SK-N-SH (cell line): Measurements from ENCODE around the gene ACVR1B. TPM values are rescaled to one million over a fixed set of nuclear protein-coding genes. Genes with fewer than 3 reads are reported as not detected.

Source experiments
- CTCF ChIA-PET: fragments of 300-600, 350-600 bp; formaldehyde crosslinking; extraction: SDS; loops from one replicate; lab custom pipeline; 2021; lab: Yijun Ruan, JAX
- POLR2A ChIA-PET: fragments of 350-600 bp; sonication (Branson Sonifier 250); formaldehyde crosslinking; extraction: SDS; loops from one replicate; lab custom pipeline; 2020; ENCODE audit warnings: antibody characterized with exemption, inconsistent platforms; lab: Yijun Ruan, JAX
- DNase-seq: peaks from one replicate; pipeline ENCODE4 v3.0.0; 2012
- H2AFZ ChIP-seq: fragments of 200-600 bp; sonication (generic); 2 replicates; pipeline ENCODE4 v1.8.1; 2016; ENCODE audit warnings: antibody characterized with exemption, mild to moderate bottlenecking, low read depth
- H3F3A ChIP-seq: fragments of 200-600 bp; sonication (generic); replicated peaks from 2 replicates; pipeline ENCODE3; 2016; ENCODE audit warnings: antibody characterized with exemption, mild to moderate bottlenecking; ENCODE audit not compliant: insufficient read depth
- H3K27ac ChIP-seq, 2 experiments: fragments of 200-500 bp in 1 of 2; fragments of 200-600 bp in 1 of 2; sonication (Bioruptor generic) in 1 of 2; sonication (generic), shearing (Covaris generic) in 1 of 2; 2 replicates each; pipeline versions ENCODE4 v1.5.1 to v1.6.1; 2014 to 2016; ENCODE audit warnings: low read depth in 2 of 2, inconsistent platforms in 1 of 2, low read length in 1 of 2, mild to moderate bottlenecking in 1 of 2, mixed read lengths in 1 of 2
- H3K27me3 ChIP-seq: fragments of 200-600 bp; sonication (generic), shearing (Covaris generic); 2 replicates; pipeline ENCODE4 v1.6.1; 2016; ENCODE audit warnings: mixed run types; ENCODE audit not compliant: insufficient read depth
- H3K36me3 ChIP-seq, 2 experiments: fragments of 200-500 bp in 1 of 2; fragments of 200-600 bp in 1 of 2; sonication (Bioruptor generic) in 1 of 2; sonication (generic) in 1 of 2; replicated peaks in 1 of 2; 2 replicates each; pipeline versions ENCODE3 to v1.5.1; 2014 to 2016; ENCODE audit warnings: low read length in 1 of 2, mild to moderate bottlenecking in 1 of 2; ENCODE audit not compliant: insufficient read depth in 2 of 2, control insufficient read depth in 1 of 2
- H3K4me1 ChIP-seq, 2 experiments: fragments of 200-500 bp in 1 of 2; fragments of 200-600 bp in 1 of 2; sonication (Bioruptor generic) in 1 of 2; sonication (generic), shearing (Covaris generic) in 1 of 2; 2 replicates each; pipeline versions ENCODE4 v1.5.1 to v1.6.1; 2014 to 2016; ENCODE audit warnings: low read depth in 1 of 2, low read length in 1 of 2, mixed run types in 1 of 2; ENCODE audit not compliant: insufficient read depth in 2 of 2, control insufficient read depth in 1 of 2
- H3K4me2 ChIP-seq: fragments of 200-600 bp; sonication (generic), shearing (Covaris generic); 2 replicates; pipeline ENCODE4 v1.6.1; 2017; ENCODE audit warnings: mixed run types
- H3K4me3 ChIP-seq, 2 experiments: fragments of 200-500 bp in 1 of 2; fragments of 200-600 bp in 1 of 2; sonication (Bioruptor generic) in 1 of 2; sonication (generic), shearing (Covaris generic) in 1 of 2; 2 replicates each; pipeline versions ENCODE4 v1.5.1 to v1.8.1; 2014 to 2016; ENCODE audit warnings: low read depth in 2 of 2, inconsistent platforms in 1 of 2, low read length in 1 of 2, mild to moderate bottlenecking in 1 of 2, mixed read lengths in 1 of 2, moderate library complexity in 1 of 2
- H3K79me2 ChIP-seq: fragments of 200-600 bp; sonication (generic); 2 replicates; pipeline ENCODE4 v1.8.1; 2017; ENCODE audit warnings: mild to moderate bottlenecking; ENCODE audit not compliant: insufficient read depth
- H3K9ac ChIP-seq: fragments of 200-600 bp; sonication (generic); 2 replicates; pipeline ENCODE4 v1.6.1; 2017; ENCODE audit warnings: mixed run types
- H3K9me2 ChIP-seq: fragments of 200-600 bp; sonication (generic); 2 replicates; pipeline ENCODE4 v1.6.1; 2017; ENCODE audit warnings: mixed run types
- H3K9me3 ChIP-seq: fragments of 200-600 bp; sonication (generic); 2 replicates; pipeline ENCODE4 v1.6.1; 2017; ENCODE audit warnings: mixed run types, mild to moderate bottlenecking, moderate library complexity
- H4K20me1 ChIP-seq: fragments of 200-600 bp; sonication (generic); 2 replicates; pipeline ENCODE4 v1.6.1; 2017; ENCODE audit warnings: mild to moderate bottlenecking, mixed run types; ENCODE audit not compliant: insufficient read depth
- CHD2 ChIP-seq: fragments of 150-350 bp; IDR thresholded peaks from 2 replicates; pipeline ENCODE4 v1.6.1; 2018; ENCODE audit warnings: low read length; ENCODE audit not compliant: partially characterized antibody
- ELF1 ChIP-seq: IDR thresholded peaks from 2 replicates; pipeline ENCODE4 v1.4.0; 2012
- GABPA ChIP-seq: IDR thresholded peaks from 2 replicates; pipeline ENCODE4 v1.4.0; 2012; ENCODE audit warnings: low read depth, mild to moderate bottlenecking
- GATA2 ChIP-seq: sonication (generic); formaldehyde crosslinking; IDR thresholded peaks from 2 replicates; pipeline ENCODE4 v1.5.0; 2020; ENCODE audit warnings: mild to moderate bottlenecking, missing genetic modification reagents
- MEF2A ChIP-seq: IDR thresholded peaks from 2 replicates; pipeline ENCODE4 v1.4.0; 2012; ENCODE audit warnings: low read depth, borderline replicate concordance
- MXI1 ChIP-seq: IDR thresholded peaks from 2 replicates; pipeline ENCODE4 v1.6.1; 2012; ENCODE audit warnings: mild to moderate bottlenecking, low read depth, low read length, improper control_type of control experiment
- NFIC ChIP-seq: IDR thresholded peaks from 2 replicates; pipeline ENCODE4 v1.4.0; 2012; ENCODE audit warnings: borderline replicate concordance
- NRF1 ChIP-seq: IDR thresholded peaks from 2 replicates; pipeline ENCODE4 v1.6.1; 2012; ENCODE audit warnings: low read depth, mild to moderate bottlenecking, low read length
- RFX5 ChIP-seq: IDR thresholded peaks from 2 replicates; pipeline ENCODE4 v1.6.1; 2012; ENCODE audit warnings: mild to moderate bottlenecking, improper control_type of control experiment, low read length
- RXRA ChIP-seq: IDR thresholded peaks from 2 replicates; pipeline ENCODE4 v1.4.0; 2012; ENCODE audit warnings: low read depth, mild to moderate bottlenecking, borderline replicate concordance
- SIN3A ChIP-seq: IDR thresholded peaks from 2 replicates; pipeline ENCODE4 v1.6.1; 2012; ENCODE audit warnings: low read depth, mild to moderate bottlenecking, low read length, moderate library complexity, borderline replicate concordance
- TAF1 ChIP-seq: IDR thresholded peaks from 2 replicates; pipeline ENCODE4 v1.6.1; 2012; ENCODE audit warnings: low read depth, mild to moderate bottlenecking, low read length, moderate library complexity, borderline replicate concordance
- TCF12 ChIP-seq: IDR thresholded peaks from 2 replicates; pipeline ENCODE4 v1.4.0; 2012
- WGBS: methylation state at CpG from one replicate; pipeline ENCODE4 v1.1.6; 2017; ENCODE audit warnings: low lambda C conversion rate; 5-methylcytosine and 5-hydroxymethylcytosine counted together
- polyA plus RNA-seq, 3 experiments: library from polyadenylated mRNA; depleted of rRNA; stranded (reverse); fragments of >200 nt; gene quantifications; 2 replicates each; pipeline ENCODE4 v1.2.3, GENCODE V29; 2012
- TF ChIP-seq, protein P1 (sequence below): IDR thresholded peaks from 2 replicates; pipeline ENCODE4 v1.4.0; 2012; ENCODE audit warnings: low read depth, borderline replicate concordance
- TF ChIP-seq, protein P2 (sequence below): fragments of 150-350 bp; IDR thresholded peaks from 2 replicates; pipeline ENCODE4 v1.6.1; 2017; ENCODE audit warnings: antibody characterized with exemption, low read length, low read depth, borderline replicate concordance
- TF ChIP-seq, protein P3 (sequence below): IDR thresholded peaks from 2 replicates; pipeline ENCODE4 v1.4.0; 2012; ENCODE audit warnings: low read depth
- TF ChIP-seq, protein P4 (sequence below): fragments of 200-600 bp; sonication (generic); IDR thresholded peaks from 2 replicates; pipeline ENCODE4 v1.6.1; 2017; ENCODE audit warnings: antibody characterized with exemption, mild to moderate bottlenecking, moderate library complexity
- TF ChIP-seq, protein P5 (sequence below): IDR thresholded peaks from 2 replicates; pipeline ENCODE4 v1.6.1; 2012; ENCODE audit warnings: mild to moderate bottlenecking, low read depth, low read length, moderate library complexity

Gene ACVR1B
- polyA plus RNA-seq, 1 of the 3 experiments (the other 2 are of a cell fraction) = 12.1 TPM

DNA sequence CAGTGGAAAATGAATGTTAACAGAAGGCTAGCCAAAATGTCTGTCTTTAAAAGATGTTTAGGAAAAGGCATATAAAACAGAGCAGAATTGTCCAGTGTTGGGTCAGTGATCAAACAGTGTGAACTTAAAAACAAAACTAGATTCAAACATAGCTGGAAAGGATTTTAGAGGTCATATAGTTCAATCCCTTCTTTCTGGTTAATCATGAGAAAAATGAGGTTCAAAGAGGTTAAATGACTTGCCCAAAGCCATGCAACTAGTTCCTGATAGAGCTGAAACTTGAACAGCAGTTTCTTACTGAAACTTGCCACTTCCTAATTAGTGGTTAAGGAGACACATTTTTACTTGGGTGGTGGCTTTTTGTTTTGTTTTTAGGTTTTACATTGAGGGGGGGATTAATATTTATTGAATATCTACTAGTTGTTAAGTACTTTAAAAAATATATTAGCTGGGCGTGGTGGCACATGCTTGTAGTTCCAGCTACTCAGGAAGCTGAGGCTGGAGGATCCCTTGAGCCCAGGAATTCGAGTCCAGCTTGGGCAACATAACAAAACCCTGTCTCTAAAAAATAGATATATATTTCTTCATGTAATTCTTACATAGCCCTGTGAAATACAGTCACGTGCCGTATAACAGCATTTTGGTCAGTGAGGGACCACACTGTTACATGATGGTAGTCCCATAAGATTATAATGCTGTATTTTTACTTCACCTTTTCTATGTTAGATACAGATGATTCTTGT, 20.4 kb downstream of the ACVR1B start:
- H3K4me1 ChIP-seq = peaks cover 31% of the 10 kb centered on the region in 2 experiments; a peak in 3 of 4 replicates
- H3K27me3 ChIP-seq = no peaks in the 10 kb centered on the region
- TF ChIP-seq NRF1 = no peak
- TF ChIP-seq GABPA = no peak
- no peak for TF ChIP-seq TCF12
- no peak for TF ChIP-seq RFX5
- TF ChIP-seq, protein P1, sequence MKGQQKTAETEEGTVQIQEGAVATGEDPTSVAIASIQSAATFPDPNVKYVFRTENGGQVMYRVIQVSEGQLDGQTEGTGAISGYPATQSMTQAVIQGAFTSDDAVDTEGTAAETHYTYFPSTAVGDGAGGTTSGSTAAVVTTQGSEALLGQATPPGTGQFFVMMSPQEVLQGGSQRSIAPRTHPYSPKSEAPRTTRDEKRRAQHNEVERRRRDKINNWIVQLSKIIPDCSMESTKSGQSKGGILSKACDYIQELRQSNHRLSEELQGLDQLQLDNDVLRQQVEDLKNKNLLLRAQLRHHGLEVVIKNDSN = no peak
- no peak for TF ChIP-seq GATA2 (CRISPR knock-in tag)
- no peak for TF ChIP-seq MXI1
- TF ChIP-seq CHD2 = no peak
- TF ChIP-seq, protein P2, sequence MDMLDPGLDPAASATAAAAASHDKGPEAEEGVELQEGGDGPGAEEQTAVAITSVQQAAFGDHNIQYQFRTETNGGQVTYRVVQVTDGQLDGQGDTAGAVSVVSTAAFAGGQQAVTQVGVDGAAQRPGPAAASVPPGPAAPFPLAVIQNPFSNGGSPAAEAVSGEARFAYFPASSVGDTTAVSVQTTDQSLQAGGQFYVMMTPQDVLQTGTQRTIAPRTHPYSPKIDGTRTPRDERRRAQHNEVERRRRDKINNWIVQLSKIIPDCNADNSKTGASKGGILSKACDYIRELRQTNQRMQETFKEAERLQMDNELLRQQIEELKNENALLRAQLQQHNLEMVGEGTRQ = no peak
- TF ChIP-seq, protein P3, sequence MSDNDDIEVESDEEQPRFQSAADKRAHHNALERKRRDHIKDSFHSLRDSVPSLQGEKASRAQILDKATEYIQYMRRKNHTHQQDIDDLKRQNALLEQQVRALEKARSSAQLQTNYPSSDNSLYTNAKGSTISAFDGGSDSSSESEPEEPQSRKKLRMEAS = no peak
- TF ChIP-seq, protein P4, sequence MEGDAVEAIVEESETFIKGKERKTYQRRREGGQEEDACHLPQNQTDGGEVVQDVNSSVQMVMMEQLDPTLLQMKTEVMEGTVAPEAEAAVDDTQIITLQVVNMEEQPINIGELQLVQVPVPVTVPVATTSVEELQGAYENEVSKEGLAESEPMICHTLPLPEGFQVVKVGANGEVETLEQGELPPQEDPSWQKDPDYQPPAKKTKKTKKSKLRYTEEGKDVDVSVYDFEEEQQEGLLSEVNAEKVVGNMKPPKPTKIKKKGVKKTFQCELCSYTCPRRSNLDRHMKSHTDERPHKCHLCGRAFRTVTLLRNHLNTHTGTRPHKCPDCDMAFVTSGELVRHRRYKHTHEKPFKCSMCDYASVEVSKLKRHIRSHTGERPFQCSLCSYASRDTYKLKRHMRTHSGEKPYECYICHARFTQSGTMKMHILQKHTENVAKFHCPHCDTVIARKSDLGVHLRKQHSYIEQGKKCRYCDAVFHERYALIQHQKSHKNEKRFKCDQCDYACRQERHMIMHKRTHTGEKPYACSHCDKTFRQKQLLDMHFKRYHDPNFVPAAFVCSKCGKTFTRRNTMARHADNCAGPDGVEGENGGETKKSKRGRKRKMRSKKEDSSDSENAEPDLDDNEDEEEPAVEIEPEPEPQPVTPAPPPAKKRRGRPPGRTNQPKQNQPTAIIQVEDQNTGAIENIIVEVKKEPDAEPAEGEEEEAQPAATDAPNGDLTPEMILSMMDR = no peak
- no peak for TF ChIP-seq TAF1
- no peak for TF ChIP-seq SIN3A
- TF ChIP-seq NFIC = no peak
- TF ChIP-seq MEF2A = no peak
- TF ChIP-seq, protein P5, sequence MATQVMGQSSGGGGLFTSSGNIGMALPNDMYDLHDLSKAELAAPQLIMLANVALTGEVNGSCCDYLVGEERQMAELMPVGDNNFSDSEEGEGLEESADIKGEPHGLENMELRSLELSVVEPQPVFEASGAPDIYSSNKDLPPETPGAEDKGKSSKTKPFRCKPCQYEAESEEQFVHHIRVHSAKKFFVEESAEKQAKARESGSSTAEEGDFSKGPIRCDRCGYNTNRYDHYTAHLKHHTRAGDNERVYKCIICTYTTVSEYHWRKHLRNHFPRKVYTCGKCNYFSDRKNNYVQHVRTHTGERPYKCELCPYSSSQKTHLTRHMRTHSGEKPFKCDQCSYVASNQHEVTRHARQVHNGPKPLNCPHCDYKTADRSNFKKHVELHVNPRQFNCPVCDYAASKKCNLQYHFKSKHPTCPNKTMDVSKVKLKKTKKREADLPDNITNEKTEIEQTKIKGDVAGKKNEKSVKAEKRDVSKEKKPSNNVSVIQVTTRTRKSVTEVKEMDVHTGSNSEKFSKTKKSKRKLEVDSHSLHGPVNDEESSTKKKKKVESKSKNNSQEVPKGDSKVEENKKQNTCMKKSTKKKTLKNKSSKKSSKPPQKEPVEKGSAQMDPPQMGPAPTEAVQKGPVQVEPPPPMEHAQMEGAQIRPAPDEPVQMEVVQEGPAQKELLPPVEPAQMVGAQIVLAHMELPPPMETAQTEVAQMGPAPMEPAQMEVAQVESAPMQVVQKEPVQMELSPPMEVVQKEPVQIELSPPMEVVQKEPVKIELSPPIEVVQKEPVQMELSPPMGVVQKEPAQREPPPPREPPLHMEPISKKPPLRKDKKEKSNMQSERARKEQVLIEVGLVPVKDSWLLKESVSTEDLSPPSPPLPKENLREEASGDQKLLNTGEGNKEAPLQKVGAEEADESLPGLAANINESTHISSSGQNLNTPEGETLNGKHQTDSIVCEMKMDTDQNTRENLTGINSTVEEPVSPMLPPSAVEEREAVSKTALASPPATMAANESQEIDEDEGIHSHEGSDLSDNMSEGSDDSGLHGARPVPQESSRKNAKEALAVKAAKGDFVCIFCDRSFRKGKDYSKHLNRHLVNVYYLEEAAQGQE = no peak
- TF ChIP-seq RXRA = no peak
- no peak for TF ChIP-seq ELF1
- no peak overlapping the region for H2AFZ ChIP-seq
- ChIA-PET POLR2A (no interaction called here), CTCF (interaction anchor here (0.7 to 5.1 kb wide), 17 partner anchors 9 to 135 kb away, joined by 3 to 44 read pairs (median 4); no protein-coding TSS in a partner anchor)
- no peak for DNase-seq
- H3F3A ChIP-seq = peaks cover 8% of the 10 kb centered on the region
- H3K9me2 ChIP-seq = no peaks in the 10 kb centered on the region
- H3K9ac ChIP-seq = no peak overlapping the region
- WGBS = 98% methylated on average over 4 of the region's 4 CpGs
- peaks cover 10% of the 10 kb centered on the region for H4K20me1 ChIP-seq
- no peak overlapping the region for H3K27ac ChIP-seq
- no peaks in the 10 kb centered on the region for H3K9me3 ChIP-seq
- no peak overlapping the region for H3K4me2 ChIP-seq
- no peak overlapping the region for H3K4me3 ChIP-seq
- H3K79me2 ChIP-seq = no peaks in the 10 kb centered on the region; the same call in 1 of the 2 replicates
- H3K36me3 ChIP-seq = peaks cover 0 to 13% of the 10 kb centered on the region in 2 experiments
